Stimulated activated CD4-positive, alpha-beta T cell treated with anti-CD3 and anti-CD28 coated beads, Interleukin-15, amount 100 ng/mL, for 48 hours (primary cell): ENCODE results near the gene BSND.

Experiments
- DNase-seq, 2 donors: peaks; one replicate each; pipeline ENCODE4 v3.0.0-alpha.2; 2020; ENCODE audit warnings: low read depth in 2 of 2

BSND gene

DNA sequence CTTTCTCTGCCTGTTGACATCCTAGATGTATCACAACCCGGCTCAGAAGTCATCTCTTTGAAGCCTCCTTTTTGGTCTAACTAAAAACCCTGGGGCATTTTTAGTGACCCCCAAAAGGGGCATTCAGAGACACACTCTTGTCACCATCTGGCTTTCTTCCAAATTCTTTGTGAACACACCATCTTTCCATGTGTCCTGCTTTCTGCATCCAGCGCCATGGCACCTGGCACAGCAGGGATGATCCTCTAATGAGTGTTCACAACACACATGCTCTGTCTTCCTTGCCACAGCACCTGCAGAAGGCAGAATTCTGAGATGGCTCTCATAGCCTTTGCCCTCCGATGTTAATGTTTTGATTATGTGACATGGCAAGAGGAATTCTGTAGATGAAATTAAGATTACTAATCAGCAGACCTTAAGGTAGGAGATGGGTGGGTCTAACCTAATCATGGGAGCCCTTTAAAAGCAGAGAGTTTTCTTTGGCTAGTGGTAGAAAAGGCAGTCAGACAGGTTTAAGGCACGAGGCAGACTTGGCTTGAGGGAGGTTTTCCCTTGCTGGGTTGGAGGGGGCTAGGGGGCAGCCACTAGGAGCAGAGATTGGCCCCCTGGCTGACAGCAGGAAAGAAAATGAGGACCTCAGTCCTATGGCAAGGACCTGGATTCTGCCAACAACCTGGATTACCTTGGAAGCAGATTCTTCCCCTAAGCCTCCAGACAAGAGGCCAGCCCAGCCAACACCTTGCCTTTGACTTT, 23.2 kb upstream of the BSND start:
- no peak for DNase-seq

DNA sequence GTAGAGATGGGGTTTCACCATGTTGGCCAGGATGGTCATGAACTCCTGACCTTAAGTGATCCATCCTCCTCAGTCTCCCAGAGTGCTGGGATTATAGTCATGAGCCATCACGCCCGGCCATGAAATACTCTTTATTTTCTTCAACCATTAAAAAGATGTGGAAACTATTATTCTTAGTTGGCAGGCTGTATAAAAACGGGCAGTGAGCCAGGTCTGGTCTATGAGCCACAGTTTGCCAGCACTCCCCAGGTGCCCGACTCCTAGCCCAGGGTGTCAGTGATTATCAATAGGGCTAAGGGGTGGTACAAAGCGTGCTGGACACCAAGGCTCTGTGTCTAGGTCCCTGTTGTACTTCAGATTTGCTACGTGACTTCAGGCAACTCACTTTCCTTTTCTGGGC, 22.0 kb upstream of the BSND start:
- DNase-seq: no peak

DNA sequence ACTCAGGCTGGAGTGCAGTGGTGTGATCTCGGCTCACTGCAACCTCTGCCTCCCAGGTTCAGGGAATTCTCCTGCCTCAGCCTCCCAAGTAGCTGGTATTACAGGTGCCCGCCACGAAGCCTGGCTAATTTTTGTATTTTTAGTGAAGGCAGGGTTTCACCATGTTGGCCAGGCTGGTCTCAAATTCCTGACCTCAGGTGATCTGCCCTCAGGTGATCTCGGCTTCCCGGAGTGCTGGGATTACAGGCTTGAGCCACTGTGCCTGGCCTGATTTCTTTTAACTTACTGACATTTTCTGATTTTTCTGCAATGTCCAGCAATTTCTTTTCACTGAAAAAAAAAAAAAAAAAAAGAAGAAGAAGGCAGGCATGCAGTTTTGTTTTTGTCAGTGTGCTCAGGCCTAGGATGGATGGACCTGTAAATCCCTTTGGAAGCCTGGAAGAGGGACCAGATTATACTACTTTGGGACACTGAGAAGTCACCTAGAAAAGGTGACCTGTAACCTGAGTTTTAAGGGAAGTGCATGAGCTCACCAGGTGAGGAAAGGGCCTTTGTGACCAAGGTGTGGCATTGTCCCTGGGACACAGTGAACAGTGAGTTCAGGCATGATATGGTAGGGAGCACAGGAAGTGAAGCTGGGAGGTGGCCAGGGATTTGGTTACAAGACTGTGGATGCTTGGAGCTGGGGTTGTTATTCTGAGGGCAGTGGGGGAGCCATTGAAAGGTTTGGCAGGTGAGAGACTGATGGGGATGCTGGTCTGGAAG, 21.0 kb upstream of the BSND start:
- DNase-seq: no peak

DNA sequence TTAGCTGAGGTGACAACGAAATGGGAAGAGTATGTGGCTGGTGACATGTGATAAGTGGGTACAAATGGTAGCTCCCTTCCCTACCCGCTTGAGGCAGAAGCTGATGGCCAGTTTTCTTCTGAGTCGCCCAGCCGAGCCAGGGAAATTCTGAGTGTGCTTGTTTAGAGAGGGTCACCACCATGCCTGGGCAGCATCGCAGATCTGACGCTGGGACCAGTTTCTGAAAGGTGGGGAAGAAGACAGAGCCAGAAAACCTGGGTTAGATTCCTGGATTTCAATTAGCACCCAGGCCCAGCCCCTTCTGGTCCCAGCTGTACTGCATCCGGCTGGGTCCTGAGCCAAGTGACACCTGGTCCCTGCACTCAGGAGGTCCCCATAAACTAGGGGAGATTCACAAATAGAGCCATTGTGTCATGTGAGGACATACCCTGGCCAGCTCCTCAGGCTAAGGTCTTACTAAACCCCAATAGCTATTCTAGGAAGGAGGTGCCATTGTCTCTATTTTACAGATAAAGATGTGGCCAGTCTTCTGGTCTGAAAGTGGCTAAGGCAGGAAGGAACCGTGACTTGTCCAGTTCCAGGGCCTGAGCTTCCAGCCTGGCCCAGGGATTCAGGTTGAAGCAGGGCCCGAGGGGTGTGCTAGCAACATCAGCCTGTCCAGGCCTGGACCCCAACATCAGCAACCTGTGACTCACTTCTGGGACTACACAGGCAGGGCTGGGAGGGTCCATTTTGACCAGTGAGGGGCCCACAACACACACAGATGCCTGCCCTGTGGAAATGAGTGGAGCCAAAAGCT, 20.0 kb upstream of the BSND start:
- no peak for DNase-seq

DNA sequence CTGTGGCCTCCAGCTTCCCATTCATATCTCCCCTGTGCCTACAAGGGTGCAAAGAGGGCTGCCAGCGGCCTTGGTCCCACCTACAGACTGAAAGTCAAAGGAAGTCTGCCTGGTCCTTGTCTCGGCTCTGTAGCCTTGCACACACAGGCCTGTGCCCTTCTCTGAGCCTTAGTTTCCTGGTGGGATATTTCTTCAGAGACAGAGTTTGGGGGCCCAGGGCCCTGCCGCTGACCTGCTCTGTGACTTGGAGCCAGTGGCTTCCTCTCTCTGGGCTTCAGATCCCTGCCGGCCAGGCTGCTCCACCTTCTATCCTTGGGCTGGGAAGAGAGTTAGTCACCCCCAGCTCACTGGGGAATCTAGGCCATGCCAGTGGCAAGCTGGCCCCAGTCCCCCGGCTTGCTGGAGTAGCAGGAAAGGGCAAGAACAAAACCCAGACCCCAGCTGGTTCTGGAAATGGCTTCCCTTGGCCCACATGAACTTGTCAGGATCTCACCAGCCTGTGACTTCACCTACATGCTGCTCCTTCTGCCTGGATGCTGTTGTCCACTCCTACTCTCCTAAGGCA, 19.3 kb upstream of the BSND start:
- no peak for DNase-seq

DNA sequence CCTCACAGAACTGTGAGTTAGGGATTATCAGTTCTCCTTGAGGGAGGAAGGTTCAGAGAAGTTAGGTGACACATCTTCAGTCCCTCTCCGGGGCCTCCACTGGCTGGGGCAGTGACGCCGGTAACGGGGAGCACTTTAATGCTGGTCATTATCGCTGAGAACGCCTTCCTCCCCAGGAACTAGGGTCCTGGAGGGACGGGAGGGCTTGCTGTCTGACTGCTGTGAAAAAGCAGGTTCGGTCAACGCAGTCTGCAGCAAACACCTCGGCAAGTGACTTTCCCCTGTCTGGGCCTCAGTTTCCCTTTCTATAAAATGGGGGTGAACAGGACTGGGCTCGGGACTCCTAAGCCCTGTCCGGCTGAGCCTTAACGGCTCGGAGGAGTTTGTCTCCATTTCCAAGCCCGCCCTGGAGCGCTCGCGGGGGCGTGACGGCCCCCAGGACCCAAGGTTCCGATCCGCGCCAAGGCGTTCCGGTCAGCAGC, 18.6 kb upstream of the BSND start:
- DNase-seq: no peak

DNA sequence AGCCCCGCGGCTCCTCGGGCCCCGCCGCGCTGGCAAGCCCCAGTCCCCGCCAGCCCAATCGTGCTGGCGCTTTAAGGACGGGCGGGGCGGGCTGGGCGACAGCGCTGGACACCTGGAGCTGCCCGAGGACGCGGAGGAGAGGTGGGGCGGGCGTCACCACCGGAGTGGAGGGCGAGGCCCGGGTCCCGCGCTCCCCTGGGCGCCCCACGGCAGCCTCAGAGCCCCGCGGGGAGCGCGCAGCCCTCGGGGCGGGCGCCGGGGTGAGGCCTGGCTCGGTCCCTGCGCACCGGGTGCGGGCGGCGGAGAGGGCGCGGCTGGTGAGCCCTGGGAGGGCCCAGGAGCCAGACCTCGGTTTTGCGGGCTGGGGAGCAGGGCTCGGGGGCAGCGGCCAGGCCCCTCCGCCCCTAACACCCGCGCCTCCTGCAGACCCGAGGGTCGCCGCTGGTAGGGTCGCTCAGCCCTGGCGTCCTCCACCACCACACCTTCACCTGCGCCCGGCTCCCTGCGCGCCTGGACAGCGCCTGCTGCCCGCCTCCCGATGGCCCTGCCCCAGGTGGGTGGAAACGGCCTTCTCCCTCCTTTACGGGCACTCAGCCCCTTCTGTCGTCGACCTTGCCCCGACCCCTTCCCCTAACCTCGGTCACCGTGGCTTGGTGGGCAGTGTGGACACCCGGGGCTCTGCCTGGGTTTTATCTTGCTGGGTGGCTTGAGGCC, 18.0 kb upstream of the BSND start, which contains the start of gene TMEM61:
Gene TMEM61 (plus strand): TSS at position 101 of the 714 bp plus-strand sequence. CDS start 438 bp downstream, at position 539.
- DNase-seq: no peak

DNA sequence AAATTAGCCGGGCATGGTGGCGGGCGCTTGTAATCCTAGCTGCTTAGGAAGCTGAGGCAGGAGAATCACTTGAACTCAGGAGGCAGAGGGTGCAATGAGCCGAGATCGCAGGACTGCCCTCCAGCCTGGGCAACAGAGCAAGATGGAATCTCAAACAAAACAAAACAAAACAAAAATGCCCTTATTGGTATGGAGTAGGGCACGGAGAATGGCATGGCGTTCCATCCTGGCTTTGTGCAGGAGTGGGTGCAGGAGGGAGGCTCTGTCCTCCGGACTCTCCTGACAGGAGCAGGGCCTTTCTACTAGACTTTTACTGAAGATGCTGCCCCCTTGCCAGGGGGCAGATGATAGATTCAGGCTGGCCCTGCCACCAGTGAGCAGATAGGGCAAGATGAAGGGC, 17.3 kb upstream of the BSND start:
- no peak for DNase-seq

DNA sequence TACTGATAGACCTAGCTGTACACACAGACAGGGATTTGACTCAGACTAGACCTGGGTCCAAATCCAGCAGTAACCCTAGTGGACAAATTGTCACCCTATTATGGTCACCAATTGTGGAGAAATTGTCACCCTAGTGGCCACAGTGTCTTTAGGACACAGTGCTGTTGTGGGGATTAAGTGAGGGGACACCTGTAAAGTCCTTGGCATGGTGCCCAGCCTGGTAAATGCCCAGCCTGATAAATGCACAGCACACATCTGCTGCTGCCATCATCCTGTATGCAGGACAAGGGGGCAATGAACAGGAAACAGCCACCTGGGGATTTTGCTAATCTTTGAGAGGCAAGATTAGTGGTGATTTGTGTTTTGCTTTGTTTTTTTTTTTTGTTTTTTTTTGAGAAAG, 16.0 kb upstream of the BSND start:
- DNase-seq: no peak

DNA sequence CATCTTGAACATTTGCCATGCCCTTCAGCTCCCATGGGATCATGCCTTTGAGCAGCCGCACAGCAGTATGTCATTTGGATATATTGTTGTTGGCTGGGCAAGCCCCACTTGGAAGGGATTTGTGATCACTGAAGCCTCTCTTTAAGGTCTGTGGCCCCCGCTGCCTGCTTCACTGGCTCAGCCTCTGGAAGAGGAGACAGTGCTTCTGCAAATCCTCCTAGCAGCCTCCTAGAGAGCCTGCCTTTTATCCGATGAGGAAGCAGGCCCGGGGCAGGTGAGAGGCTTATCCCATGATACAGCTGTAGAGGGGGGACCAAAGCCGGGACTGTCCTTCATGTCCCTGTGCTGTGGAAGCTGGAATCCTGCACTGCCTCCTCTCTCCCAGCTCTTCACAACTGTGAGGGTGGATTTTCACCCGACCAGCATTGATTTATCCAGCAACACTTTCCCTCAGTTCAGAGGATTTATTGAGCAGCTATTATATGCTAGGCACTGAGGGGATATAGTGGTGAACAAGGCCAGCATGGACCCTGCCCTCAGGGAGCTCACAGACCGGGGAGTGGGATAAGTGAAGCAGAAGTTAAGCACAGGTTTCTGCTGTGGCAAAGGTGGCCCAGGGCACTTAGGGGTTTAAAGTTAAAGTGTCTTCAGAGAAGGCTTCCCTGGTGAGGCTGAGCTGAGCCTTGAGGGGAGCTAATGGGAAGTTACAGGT, 14.4 kb upstream of the BSND start:
- DNase-seq: no peak

DNA sequence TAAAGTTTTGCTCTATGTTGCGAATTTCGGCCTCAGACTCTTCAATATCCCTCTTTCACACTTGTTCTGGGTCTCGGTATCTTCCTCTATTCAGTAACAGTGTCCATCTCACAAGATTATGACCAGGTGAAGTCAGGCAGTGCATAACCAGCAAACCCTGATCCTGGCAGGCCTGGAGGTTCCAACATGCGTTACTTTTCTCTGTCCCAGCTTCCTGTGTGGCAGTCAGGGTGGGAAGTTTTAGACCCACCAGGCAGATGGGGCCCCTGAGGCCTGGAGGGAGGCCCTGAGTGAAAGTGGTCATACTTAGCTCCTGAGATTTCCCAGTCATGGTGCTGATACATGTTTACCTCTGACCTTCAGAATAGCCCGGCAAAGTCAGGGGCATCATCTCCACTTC, 13.2 kb upstream of the BSND start:
- DNase-seq: no peak

DNA sequence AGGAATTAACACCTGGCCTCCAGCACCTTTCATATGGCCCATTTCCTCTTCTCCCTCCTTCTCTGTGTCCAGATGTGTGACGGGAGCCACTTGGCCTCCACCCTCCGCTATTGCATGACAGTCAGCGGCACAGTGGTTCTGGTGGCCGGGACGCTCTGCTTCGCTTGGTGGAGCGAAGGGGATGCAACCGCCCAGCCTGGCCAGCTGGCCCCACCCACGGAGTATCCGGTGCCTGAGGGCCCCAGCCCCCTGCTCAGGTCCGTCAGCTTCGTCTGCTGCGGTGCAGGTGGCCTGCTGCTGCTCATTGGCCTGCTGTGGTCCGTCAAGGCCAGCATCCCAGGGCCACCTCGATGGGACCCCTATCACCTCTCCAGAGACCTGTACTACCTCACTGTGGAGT, 12.7 kb upstream of the BSND start:
- DNase-seq: no peak

DNA sequence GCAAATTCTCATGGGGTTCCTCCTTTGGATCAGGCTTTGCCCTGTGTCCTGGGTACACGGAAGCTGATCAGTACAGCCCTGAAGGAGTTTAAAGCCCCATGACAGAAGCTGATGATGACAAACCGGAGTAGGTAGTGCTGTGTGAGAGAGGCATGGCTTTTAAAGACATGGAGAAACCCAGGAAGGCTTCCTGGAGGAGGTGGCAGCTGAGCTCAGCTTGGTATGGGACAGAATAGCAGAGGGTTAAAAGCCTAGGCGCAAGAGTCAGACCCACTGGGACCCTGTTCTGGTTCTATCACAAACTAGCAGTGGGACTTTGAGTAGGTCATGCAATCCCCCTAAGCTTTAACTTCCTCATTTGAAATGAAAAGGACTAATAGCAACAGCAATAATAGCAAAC, 12.2 kb upstream of the BSND start:
- no peak for DNase-seq

DNA sequence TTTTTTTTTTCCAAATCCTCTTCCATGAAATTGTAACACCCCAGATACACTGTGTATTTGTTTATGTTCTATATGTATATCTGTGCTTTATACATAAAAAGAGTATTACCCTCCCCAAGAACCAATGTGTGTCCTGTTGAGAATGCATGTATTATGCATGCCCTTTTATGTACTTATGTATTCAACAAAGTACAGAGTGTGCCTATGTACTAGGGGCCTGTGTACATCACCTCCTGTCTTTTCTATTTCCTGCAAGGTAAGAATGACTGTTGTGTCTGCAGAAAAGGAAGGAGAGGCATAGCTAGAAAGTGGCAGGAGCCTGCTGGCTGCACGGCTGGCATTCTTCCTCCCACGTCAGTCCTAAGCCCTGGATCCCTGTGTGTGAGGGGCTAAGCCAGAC, 11.3 kb upstream of the BSND start:
- DNase-seq: no peak

DNA sequence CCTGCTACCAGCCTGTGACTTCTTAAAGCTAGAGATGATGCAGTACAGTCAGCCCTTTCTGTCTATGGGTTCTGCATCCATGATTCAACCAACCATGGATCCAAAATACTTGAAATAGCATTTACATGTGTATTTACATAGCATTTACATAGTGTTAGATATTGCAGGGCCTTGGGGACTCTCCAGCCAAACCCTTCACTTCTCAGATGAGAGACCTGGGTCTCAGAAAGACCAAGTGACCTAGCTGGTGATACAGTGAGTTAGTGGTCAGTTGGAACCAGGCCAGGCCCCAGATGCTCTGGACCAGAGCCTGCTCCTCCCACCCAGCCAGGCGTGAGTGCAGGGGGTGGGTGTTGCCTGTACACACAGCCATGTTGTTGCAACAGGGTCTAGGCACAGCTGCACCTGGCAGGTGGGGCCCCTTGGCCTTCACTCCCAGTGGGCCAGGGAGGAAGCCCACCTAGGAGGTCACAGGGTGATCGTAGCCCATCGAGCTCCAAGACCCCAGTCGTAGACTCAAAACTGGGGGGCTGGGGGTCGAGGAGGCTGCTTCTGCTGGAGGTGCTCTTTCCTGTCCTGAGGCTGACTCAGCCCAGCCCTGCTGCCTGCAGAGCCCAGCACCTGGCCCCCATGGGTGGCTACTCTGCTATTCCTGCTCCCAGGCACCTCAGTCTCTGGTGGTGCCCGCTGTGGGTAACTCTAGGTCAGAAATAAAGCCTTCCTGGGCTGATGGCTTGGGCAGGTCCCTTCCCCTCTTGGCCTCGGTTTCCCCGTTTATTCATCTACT, 10.6 kb upstream of the BSND start:
- DNase-seq: no peak

DNA sequence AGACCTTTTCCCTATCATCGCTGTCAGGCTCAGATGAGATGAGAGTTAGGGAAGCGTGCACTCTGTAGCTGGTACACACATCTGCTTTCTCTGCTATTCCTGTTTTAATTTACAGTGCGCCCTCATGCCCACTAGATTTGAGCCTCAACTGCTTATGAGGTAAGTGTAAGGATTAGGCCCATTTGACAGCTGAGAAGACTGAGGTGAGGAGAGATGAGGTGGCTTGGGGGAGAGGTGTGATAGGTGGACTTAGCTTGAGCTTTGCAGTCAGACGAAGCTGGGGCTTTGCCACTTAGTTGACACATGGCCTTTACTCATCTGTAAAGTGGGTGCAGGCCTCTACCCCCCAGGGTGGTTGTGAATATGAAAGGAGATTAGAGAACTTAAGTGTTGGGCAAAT, 9.8 kb upstream of the BSND start:
- no peak for DNase-seq

DNA sequence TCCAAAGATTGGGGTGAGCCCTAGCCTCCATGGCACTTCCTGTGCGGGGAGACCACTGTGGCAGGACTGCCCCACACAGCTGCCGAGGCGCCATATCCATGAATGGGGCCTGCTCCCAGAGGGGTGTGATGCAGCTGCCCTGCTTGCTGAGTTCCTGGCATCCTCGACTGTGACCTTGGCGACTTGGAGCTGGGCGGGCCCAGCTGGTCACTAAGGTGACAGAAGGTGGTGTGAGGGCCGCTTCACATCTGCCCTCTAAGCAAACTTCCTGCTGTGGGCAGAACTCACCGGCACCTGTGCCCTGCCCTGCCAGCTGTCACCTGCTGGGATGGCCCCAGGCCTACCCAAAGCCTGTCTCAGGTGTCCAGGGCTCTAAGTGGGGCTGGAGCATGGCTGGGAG, 9.3 kb upstream of the BSND start:
- DNase-seq: no peak

DNA sequence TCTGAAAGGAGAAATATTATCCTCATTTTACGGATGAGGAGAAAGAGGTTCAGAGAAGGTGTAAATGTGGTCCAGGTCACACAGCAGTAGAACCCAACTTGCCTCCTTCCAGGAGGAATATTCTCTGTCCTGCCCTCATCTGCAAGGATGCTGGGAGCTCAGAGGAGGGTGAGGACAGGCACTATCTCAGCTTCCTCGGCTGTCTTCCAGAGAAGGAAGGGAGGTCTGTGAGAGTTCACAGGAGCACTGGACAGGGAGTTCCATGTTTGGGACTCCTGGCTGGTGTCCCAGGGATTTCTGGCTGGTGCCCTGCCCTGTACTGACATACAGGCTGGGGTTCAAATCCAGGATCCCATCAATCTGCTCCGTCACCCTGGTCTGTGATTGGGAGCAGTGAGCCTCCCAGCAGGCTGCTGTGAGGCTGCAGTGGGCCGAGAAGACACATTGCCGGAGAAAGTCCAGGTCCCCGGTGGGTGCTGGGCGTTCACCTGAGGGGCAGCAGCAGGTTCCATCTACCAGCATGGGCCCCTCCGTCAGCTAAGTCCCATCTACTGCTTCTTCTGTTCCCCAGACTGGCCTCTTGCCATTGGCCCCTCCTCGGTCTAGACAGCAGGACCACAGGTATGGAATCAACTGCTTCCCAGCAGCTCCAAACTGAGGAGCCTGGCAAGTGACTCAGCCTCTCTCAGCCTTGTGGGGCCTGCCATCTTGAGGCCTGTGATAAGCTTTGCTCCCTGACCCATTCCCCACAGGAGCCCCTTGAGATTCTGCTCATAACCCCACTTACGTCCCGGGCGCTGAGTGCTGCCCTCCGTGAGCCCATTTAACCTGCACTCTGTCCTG, 8.5 kb upstream of the BSND start:
- no peak for DNase-seq

DNA sequence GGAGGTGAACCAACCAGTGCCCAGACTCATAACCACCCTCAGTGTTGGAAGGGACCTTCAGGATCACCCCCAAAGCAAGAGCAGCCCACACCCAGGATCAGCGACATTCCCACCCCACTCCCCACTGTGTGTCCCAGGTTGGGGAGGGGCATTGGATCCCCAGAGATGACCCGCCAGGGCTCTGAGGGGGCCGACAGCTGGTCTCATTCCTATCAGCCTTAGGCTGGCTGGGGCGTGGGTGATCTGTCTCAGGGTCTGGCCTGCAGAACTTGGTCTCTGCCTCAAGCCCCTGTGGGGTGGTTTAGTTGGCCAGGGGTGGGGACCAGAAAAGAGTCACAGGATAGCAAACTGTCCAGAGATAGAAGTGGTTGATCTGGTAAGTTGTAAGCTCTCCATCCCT, 7.8 kb upstream of the BSND start:
- DNase-seq: no peak
